Breast epithelium (tissue), 3 donors: ENCODE measurements around the gene SRGAP1.

ENCODE experiments used
- CTCF ChIP-seq, 3 donors: fragments of 450-650 bp; IDR thresholded peaks; one replicate each; pipeline ENCODE4 v1.5.1; 2016 to 2017; ENCODE audit warnings: antibody characterized with exemption in 3 of 3, mild to moderate bottlenecking in 3 of 3, moderate library complexity in 3 of 3
- POLR2A ChIP-seq: fragments of 450-650 bp; IDR thresholded peaks from one replicate; pipeline ENCODE4 v1.6.1; 2016; ENCODE audit warnings: antibody characterized with exemption, mild to moderate bottlenecking, moderate library complexity

GRCh38 chr12:63864454-63864706 lies 19.9 kb downstream of the SRGAP1 start:
- TF ChIP-seq CTCF (IDR thresholded peaks at IDR 0.05) (no peak), POLR2A (no peak)
